Inferior parietal cortex (tissue), 1 donor: Measurements from ENCODE around the gene AMTN.

Experiments used
- DNase-seq: peaks from one replicate; pipeline ENCODE4 v3.0.0-alpha.2; 2016; ENCODE audit errors: extremely low spot score

The AMTN gene

GRCh38 chr4:70559924-70560323 is 41.6 kb downstream of the AMTN start:
- no peak for DNase-seq

- no peak for DNase-seq
Measured at GRCh38 chr4:70564033-70564432, 45.7 kb downstream of the AMTN start.

- DNase-seq, result no peak
Measured at GRCh38 chr4:70570796-70571195, 52.4 kb downstream of the AMTN start.

DNA sequence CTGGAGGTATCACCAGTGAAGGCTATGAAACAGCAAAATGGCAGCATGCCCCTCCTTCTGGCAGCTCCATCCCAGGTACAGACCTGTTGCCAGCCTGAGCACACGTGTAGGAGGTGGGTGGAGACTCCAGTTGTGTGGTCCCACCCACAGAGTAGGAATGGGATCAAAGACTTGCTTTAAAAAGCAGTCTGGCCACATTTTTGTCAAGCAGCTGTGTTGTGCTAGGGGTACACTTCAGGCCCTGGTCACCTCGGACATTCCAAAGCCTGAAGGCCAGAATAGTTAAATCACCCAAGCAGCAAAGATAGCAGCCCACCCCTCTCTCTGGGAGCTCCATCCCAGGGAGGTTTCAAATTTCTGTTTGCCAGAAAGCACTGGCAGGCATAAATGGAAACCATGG is 53.4 kb downstream of the AMTN start:
- no peak for DNase-seq

GRCh38 chr4:70575964-70576363 is 57.6 kb downstream of the AMTN start:
- DNase-seq, result no peak

DNA sequence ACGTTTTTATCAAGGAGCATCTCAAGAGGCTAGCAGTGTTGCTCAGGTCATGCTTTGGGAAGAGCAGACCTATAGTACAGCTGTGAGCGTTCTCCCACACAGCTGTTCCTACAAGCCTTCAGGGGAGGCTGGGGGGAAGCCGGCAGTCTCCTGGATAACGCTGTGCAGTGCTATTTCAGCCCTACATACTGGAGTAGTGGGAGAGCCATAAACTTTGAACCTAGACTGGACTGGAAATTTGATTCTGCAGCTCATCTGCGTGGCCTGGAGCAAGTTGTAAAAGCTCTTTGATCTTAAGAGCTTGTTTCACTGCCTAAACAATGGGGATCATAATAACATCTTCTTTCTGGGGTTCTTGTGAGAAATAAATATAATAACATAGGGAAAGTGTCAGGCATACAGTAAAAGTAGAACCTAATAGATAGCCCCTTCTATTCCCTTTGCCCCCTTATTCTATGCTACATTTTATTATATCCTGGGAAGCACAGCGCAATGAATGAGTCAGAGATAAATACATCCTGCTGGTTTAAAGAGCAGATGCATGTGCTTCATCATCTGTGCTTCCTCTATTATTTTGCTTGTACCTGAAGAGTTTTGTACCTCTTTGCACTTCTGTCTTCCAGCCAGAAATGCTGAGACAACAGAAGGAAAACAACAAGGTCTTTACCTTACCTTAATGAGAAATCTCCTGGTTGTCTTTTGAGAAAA is 59.0 kb downstream of the AMTN start:
- DNase-seq, result no peak

DNA sequence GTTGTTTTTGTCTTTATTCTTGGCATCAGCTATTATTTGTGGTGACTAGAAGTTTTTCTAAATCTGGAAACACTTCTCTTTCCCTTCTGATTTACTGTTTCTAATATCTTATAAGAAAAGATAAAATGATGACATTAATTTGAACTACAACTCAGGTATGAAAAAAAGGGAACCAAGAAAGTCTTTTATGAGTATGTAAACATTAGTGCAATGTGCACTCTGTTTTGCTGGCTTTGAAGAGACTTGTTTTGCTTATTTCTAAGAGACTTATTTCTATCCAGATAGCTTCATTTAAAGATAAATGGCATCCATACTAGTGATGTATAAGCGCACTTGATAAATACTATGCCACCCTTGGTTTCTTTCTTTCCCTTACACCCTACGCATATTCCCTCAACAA is 63.6 kb downstream of the AMTN start:
- no peak for DNase-seq
